ENCODE data around the gene FBXO27.

GRCh38 chr19:38990949-38991697 lies 41.2 kb downstream of the FBXO27 start:
- TF ChIP-seq EP300 (conservative IDR thresholded peaks at IDR 0.05; ENCODE audit: poor library complexity, severe bottlenecking), result no peak
- no peak for TF ChIP-seq TAF1 (IDR thresholded peaks at IDR 0.05; ENCODE audit: low read depth)
- TF ChIP-seq CTCF (IDR thresholded peaks at IDR 0.05; ENCODE audit: poor library complexity, severe bottlenecking), result no peak
- no peak for TF ChIP-seq POLR2AphosphoS5 (IDR thresholded peaks at IDR 0.05)
- TF ChIP-seq EZH2 (IDR thresholded peaks at IDR 0.05; ENCODE audit: borderline replicate concordance, insufficient read depth, low read length, poor library complexity, severe bottlenecking), result no peak
- no peak for TF ChIP-seq REST (IDR thresholded peaks at IDR 0.05; ENCODE audit: borderline replicate concordance)
- no peak for TF ChIP-seq RAD21 (conservative IDR thresholded peaks at IDR 0.05)
- no peak for TF ChIP-seq SMC3 (conservative IDR thresholded peaks at IDR 0.05; ENCODE audit: poor library complexity)
- no peak for TF ChIP-seq MXI1 (conservative IDR thresholded peaks at IDR 0.05; ENCODE audit: poor library complexity, severe bottlenecking)

Data from neural cell (in vitro differentiated cells).